GM21360 (cell line): ENCODE measurements around the gene ZMIZ1.

Experiments used
- ATAC-seq: cut with Tn5 transposase; IDR thresholded peaks from one replicate; pipeline ENCODE4 v1.9.1; 2021; ENCODE audit warnings: mild to moderate bottlenecking, moderate library complexity; ENCODE audit not compliant: unreplicated experiment

ZMIZ1 gene

DNA sequence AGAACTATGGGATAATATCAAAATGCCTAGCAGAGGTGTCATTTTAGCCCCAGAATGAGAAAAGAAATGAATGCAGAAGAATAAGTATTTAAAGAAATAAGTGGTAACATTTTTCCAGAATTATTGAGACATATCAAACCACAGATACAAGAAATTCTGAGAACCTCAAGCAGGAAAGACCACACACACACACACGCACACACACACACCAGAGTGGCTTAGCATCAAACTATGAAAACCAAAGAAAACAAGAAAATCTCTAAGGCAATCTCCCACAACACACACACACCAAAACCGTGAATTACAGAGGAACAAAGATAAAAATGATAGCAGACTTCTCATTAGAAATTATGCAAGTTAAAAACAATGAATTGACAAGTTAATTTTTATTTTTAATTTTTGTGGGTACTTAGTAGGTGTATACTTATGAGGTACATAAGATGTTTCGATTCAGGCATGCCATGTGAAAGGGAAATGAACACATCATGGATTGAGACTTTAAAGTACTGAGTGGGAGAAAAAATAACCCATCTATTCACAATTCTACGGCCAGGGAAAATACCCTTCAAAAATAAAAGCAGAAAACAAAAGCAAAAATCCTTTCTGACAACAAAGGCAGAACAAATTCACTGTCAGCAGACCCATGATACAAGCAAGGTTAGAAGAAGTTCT lies 293.1 kb downstream of the ZMIZ1 start:
- no peak for ATAC-seq
